SKM-1 (cell line): Measurements from ENCODE around the gene WDR82.

Source experiments
- DNase-seq: peaks from one replicate; lab custom pipeline; 2025; ENCODE audit not compliant: unreplicated experiment; lab: John Stamatoyannopoulos, UW

The WDR82 gene

GRCh38 chr3:52308308-52308707, 29.9 kb upstream of the WDR82 start:
- DNase-seq = no peak

GRCh38 chr3:52306978-52307377, 28.5 kb upstream of the WDR82 start:
- no peak for DNase-seq

- DNase-seq = no peak
Observed at GRCh38 chr3:52305926-52306325, 27.5 kb upstream of the WDR82 start.

GRCh38 chr3:52303811-52304210, 25.4 kb upstream of the WDR82 start:
- no peak for DNase-seq

- no peak for DNase-seq
Observed at GRCh38 chr3:52302426-52303145, 24.1 kb upstream of the WDR82 start.

GRCh38 chr3:52299879-52300611, 21.6 kb upstream of the WDR82 start:
- DNase-seq = no peak

- DNase-seq = no peak
Observed at GRCh38 chr3:52299247-52299878, 20.9 kb upstream of the WDR82 start.

GRCh38 chr3:52298149-52299098, 20.0 kb upstream of the WDR82 start:
- DNase-seq = no peak

- no peak for DNase-seq
Observed at GRCh38 chr3:52297242-52298148, 19.0 kb upstream of the WDR82 start.

- no peak for DNase-seq
Observed at GRCh38 chr3:52295671-52296208, 17.3 kb upstream of the WDR82 start.

- no peak for DNase-seq
Observed at GRCh38 chr3:52294320-52295150, 16.1 kb upstream of the WDR82 start.

- DNase-seq = no peak
Observed at GRCh38 chr3:52293491-52294319, 15.3 kb upstream of the WDR82 start.

GRCh38 chr3:52292247-52293065, 14.0 kb upstream of the WDR82 start:
- DNase-seq = no peak

- no peak for DNase-seq
Observed at GRCh38 chr3:52291508-52292181, 13.2 kb upstream of the WDR82 start.

GRCh38 chr3:52290596-52291507, 12.4 kb upstream of the WDR82 start:
- DNase-seq = no peak
